HG03175 (cell line): ENCODE results near the gene C1QL2.

Experiments
- ATAC-seq: cut with Tn5 transposase; IDR thresholded peaks from one replicate; pipeline ENCODE4 v1.9.1; 2021; ENCODE audit warnings: mild to moderate bottlenecking, moderate library complexity; ENCODE audit not compliant: unreplicated experiment

C1QL2 gene

DNA sequence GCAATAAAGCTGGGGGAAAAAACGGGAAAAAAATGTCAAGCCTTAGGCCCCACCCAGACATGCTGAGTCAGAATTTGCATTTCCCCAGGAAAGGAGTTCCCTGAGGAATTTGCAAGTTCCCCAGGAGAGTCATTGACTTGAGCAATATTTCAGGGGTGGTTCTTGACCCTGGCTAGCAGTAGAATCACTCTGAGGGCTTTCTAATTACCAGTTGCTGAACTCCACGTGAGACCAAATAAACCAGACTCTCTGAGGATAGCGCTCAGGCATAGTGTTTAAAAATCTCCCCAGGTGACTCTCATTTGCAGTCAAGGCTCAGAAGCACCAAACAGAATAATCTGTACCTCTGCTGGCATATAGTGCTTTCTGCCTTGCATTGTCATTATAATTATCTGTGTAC, 48.7 kb downstream of the C1QL2 start:
- ATAC-seq, result no peak

DNA sequence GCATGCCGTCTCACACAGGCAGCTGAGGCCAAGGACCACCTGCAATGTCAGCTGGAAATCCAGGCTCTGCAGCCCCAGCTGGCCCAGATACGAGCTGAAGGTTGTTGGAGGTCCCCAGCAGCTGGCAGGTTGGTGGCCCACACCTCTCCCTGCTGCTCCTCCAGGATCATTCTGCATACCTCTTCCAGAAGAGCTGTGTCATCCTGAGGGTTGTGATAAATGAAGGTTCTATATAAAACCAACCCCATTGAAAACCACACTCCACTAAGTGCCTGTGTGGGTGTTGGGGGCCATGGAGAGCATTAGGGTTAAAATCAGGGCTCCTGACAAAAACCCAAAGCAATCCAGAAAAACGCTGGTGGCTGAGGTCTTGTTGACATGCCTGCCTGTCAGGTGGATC, 50.4 kb downstream of the C1QL2 start:
- no peak for ATAC-seq

DNA sequence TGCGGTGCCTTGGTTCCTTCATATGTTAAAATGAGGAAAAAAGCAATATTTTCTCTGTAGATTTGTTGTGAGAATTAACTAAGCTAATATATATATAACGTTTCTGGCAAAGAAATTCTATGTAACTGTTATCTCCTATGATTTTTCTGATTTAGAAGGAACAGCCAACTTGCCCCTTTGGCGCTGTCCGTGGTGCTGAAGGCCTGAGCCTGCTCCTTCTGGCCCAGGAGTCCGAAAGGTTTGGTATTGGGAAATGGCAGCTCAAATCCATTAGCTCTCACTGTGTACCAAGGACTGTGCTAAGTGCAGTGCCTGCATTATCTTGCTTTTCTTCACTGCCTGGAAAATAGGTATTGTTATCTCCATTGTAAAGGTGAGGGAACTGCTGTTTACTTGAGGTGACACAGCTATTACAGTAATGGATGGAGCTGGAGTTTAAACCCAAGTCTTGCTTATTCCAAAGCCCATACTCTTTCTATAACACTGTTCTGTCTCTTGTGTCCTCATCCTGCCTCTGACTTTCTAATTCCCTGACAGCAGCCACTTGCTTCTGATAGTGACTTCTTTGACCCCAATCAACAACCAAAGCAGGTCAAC, 52.2 kb downstream of the C1QL2 start:
- ATAC-seq, result no peak
